ENCODE results near the gene PPM1B.
"Not testable (repeated sequence)": the region's sequence is repeated elsewhere in the genome, so short reads cannot be mapped to it uniquely, and the experiment has no call there.

PPM1B gene

GRCh38 chr2:44168681-44169154 lies at the start of gene PPM1B:
TSS of gene PPM1B (plus strand) at chr2:44168875. CDS start at chr2:44201200, 32,325 bp downstream.
- peak within 1 kb of the TSS; percentile 83 for H3K4me3 ChIP-seq (ENCODE audit: low read length)
- TF ChIP-seq ZNF274 (IDR thresholded peaks at IDR 0.05; ENCODE audit: low read depth, low read length): no peak

- no peak overlapping the region for H3K4me3 ChIP-seq (ENCODE audit: low read length)
- no peak for TF ChIP-seq ZNF274 (IDR thresholded peaks at IDR 0.05; ENCODE audit: low read depth, low read length)
Measured at GRCh38 chr2:44119878-44120277, 48.8 kb upstream of the PPM1B start.

GRCh38 chr2:44120428-44120827 lies 48.2 kb upstream of the PPM1B start:
- H3K4me3 ChIP-seq (ENCODE audit: low read length): no peak overlapping the region
- TF ChIP-seq ZNF274 (IDR thresholded peaks at IDR 0.05; ENCODE audit: low read depth, low read length): no peak

- no peak for TF ChIP-seq ZNF274 (IDR thresholded peaks at IDR 0.05; ENCODE audit: low read depth, low read length)
- H3K4me3 ChIP-seq (ENCODE audit: low read length): no peak overlapping the region
Measured at GRCh38 chr2:44121899-44122298, 46.8 kb upstream of the PPM1B start.

- no peak for TF ChIP-seq ZNF274 (IDR thresholded peaks at IDR 0.05; ENCODE audit: low read depth, low read length)
- no peak overlapping the region for H3K4me3 ChIP-seq (ENCODE audit: low read length)
Measured at GRCh38 chr2:44124500-44124899, 44.2 kb upstream of the PPM1B start.

GRCh38 chr2:44126106-44126797 lies 42.4 kb upstream of the PPM1B start:
- no peak for TF ChIP-seq ZNF274 (IDR thresholded peaks at IDR 0.05; ENCODE audit: low read depth, low read length)
- H3K4me3 ChIP-seq (ENCODE audit: low read length): no peak overlapping the region

GRCh38 chr2:44130441-44130840 lies 38.2 kb upstream of the PPM1B start:
- no peak for TF ChIP-seq ZNF274 (IDR thresholded peaks at IDR 0.05; ENCODE audit: low read depth, low read length)
- no peak overlapping the region for H3K4me3 ChIP-seq (ENCODE audit: low read length)

GRCh38 chr2:44131177-44131576 lies 37.5 kb upstream of the PPM1B start:
- no peak overlapping the region for H3K4me3 ChIP-seq (ENCODE audit: low read length)
- no peak for TF ChIP-seq ZNF274 (IDR thresholded peaks at IDR 0.05; ENCODE audit: low read depth, low read length)

GRCh38 chr2:44133602-44134001 lies 35.1 kb upstream of the PPM1B start:
- H3K4me3 ChIP-seq (ENCODE audit: low read length): not testable (repeated sequence)

GRCh38 chr2:44134848-44135247 lies 33.8 kb upstream of the PPM1B start:
- no peak overlapping the region for H3K4me3 ChIP-seq (ENCODE audit: low read length)
- TF ChIP-seq ZNF274 (IDR thresholded peaks at IDR 0.05; ENCODE audit: low read depth, low read length): no peak

GRCh38 chr2:44135296-44135695 lies 33.4 kb upstream of the PPM1B start:
- TF ChIP-seq ZNF274 (IDR thresholded peaks at IDR 0.05; ENCODE audit: low read depth, low read length): no peak
- no peak overlapping the region for H3K4me3 ChIP-seq (ENCODE audit: low read length)

- H3K4me3 ChIP-seq (ENCODE audit: low read length): no peak overlapping the region
- TF ChIP-seq ZNF274 (IDR thresholded peaks at IDR 0.05; ENCODE audit: low read depth, low read length): no peak
Measured at GRCh38 chr2:44135771-44136170, 32.9 kb upstream of the PPM1B start.

- no peak for TF ChIP-seq ZNF274 (IDR thresholded peaks at IDR 0.05; ENCODE audit: low read depth, low read length)
Measured at GRCh38 chr2:44136252-44136651, 32.4 kb upstream of the PPM1B start.

GRCh38 chr2:44137048-44137447 lies 31.6 kb upstream of the PPM1B start:
- no peak overlapping the region for H3K4me3 ChIP-seq (ENCODE audit: low read length)
- no peak for TF ChIP-seq ZNF274 (IDR thresholded peaks at IDR 0.05; ENCODE audit: low read depth, low read length)

More at GRCh38 chr2:44136252-44136651, 32.4 kb upstream of the PPM1B start:
- H3K4me3 ChIP-seq (ENCODE audit: low read length): no peak overlapping the region

- no peak for TF ChIP-seq ZNF274 (IDR thresholded peaks at IDR 0.05; ENCODE audit: low read depth, low read length)
- no peak overlapping the region for H3K4me3 ChIP-seq (ENCODE audit: low read length)
Measured at GRCh38 chr2:44137872-44138551, 30.7 kb upstream of the PPM1B start.

All from GM08714 (cell line).